GM23248 (cell line): ENCODE measurements around the gene MAN1C1.

Experiments used
- EZH2 ChIP-seq: fragments of 200-600 bp; sonication (generic); IDR thresholded peaks from 2 replicates; pipeline ENCODE4 v1.6.1; 2018; ENCODE audit warnings: antibody characterized with exemption, mild to moderate bottlenecking; ENCODE audit not compliant: insufficient read depth, poor library complexity, severe bottlenecking
- EZH2phosphoT487 ChIP-seq: fragments of 200-600 bp; sonication (generic); IDR thresholded peaks from 2 replicates; pipeline ENCODE4 v1.6.1; 2018; ENCODE audit warnings: antibody characterized with exemption, moderate library complexity, mild to moderate bottlenecking, low read depth; ENCODE audit not compliant: insufficient read depth

DNA sequence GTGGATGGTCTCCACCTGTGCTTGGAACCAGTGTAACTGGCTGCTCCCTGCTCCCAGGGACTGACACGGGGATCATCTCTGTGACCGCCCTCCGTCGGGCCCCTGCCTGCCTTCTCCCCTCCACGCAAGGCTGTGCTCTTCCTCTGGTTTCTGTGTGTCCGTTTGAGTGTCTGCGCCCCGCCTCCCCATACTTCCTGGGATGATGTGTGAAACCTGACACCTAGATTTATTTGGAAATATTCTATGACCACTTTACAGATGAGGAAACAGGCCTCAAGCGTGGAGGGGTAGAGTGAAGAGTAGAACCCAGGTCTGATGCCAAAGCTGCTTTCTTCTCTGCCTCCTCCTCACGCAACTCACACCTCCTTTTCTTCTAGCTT is 48.9 kb upstream of the MAN1C1 start:
- TF ChIP-seq EZH2 (no peak), EZH2phosphoT487 (no peak)
